HEK293 (cell line): Measurements from ENCODE around the gene SPNS1.

Source experiments
- BCL11B ChIP-seq: fragments of 450-650 bp; formaldehyde crosslinking; IDR thresholded peaks from 2 replicates; pipeline ENCODE4 v1.5.1; 2016; ENCODE audit warnings: low read depth, missing biosample characterization, missing genetic modification characterization
- ELK4 ChIP-seq: IDR thresholded peaks from 2 replicates; pipeline ENCODE4 v1.6.1; 2011; ENCODE audit warnings: mild to moderate bottlenecking, low read depth, low read length, borderline replicate concordance
- GLIS2 ChIP-seq: fragments of 450-650 bp; formaldehyde crosslinking; IDR thresholded peaks from 2 replicates; pipeline ENCODE4 v1.5.1; 2016; ENCODE audit warnings: missing biosample characterization, missing genetic modification characterization
- KLF10 ChIP-seq: fragments of 450-650 bp; IDR thresholded peaks from 2 replicates; pipeline ENCODE4 v1.5.1; 2018; ENCODE audit warnings: missing biosample characterization, mild to moderate bottlenecking, missing genetic modification characterization
- KLF7 ChIP-seq: fragments of 450-650 bp; formaldehyde crosslinking; IDR thresholded peaks from 2 replicates; pipeline ENCODE4 v1.5.1; 2016; ENCODE audit warnings: missing biosample characterization, missing genetic modification characterization, borderline replicate concordance
- MEIS1 ChIP-seq: sonication (generic); formaldehyde crosslinking; IDR thresholded peaks from 2 replicates; pipeline ENCODE4 v1.8.1; 2022; ENCODE audit warnings: missing genetic modification reagents, mild to moderate bottlenecking, borderline replicate concordance
- PBX3 ChIP-seq: sonication (generic); formaldehyde crosslinking; IDR thresholded peaks from 2 replicates; pipeline ENCODE4 v1.8.1; 2022; ENCODE audit warnings: mild to moderate bottlenecking, moderate library complexity, missing genetic modification reagents
- SP7 ChIP-seq: fragments of 450-650 bp; formaldehyde crosslinking; IDR thresholded peaks from 2 replicates; pipeline ENCODE4 v1.5.1; 2016; ENCODE audit warnings: missing biosample characterization, missing genetic modification characterization
- YY1 ChIP-seq: fragments of 450-650 bp; formaldehyde crosslinking; IDR thresholded peaks from 2 replicates; pipeline ENCODE4 v1.5.1; 2018; ENCODE audit warnings: missing biosample characterization, missing genetic modification characterization
- ZBTB48 ChIP-seq: fragments of 450-650 bp; formaldehyde crosslinking; IDR thresholded peaks from 2 replicates; pipeline ENCODE4 v1.5.1; 2016; ENCODE audit warnings: missing biosample characterization, missing genetic modification characterization
- ZBTB49 ChIP-seq: fragments of 450-650 bp; formaldehyde crosslinking; IDR thresholded peaks from 2 replicates; pipeline ENCODE4 v1.5.1; 2016; ENCODE audit warnings: missing biosample characterization, missing genetic modification characterization, low read depth
- ZFHX2 ChIP-seq: fragments of 450-650 bp; formaldehyde crosslinking; conservative IDR thresholded peaks from 2 replicates; pipeline ENCODE4 v1.5.1; 2016; ENCODE audit warnings: missing biosample characterization, missing genetic modification characterization
- ZNF112 ChIP-seq: fragments of 450-650 bp; formaldehyde crosslinking; IDR thresholded peaks from 2 replicates; pipeline ENCODE4 v1.5.0; 2017; ENCODE audit warnings: missing biosample characterization, missing genetic modification characterization
- ZNF132 ChIP-seq: fragments of 450-650 bp; formaldehyde crosslinking; IDR thresholded peaks from 2 replicates; pipeline ENCODE4 v1.5.1; 2017; ENCODE audit warnings: missing biosample characterization, missing genetic modification characterization, borderline replicate concordance
- ZNF138 ChIP-seq: fragments of 450-650 bp; formaldehyde crosslinking; IDR thresholded peaks from 2 replicates; pipeline ENCODE4 v1.5.1; 2016; ENCODE audit warnings: missing biosample characterization, missing genetic modification characterization, borderline replicate concordance
- ZNF140 ChIP-seq: fragments of 450-650 bp; formaldehyde crosslinking; IDR thresholded peaks from 2 replicates; pipeline ENCODE4 v1.5.1; 2016; ENCODE audit warnings: missing biosample characterization, missing genetic modification characterization
- ZNF175 ChIP-seq: fragments of 450-650 bp; formaldehyde crosslinking; IDR thresholded peaks from 2 replicates; pipeline ENCODE4 v1.5.1; 2016; ENCODE audit warnings: missing biosample characterization, missing genetic modification characterization
- ZNF211 ChIP-seq: fragments of 450-650 bp; formaldehyde crosslinking; IDR thresholded peaks from 2 replicates; pipeline ENCODE4 v1.5.1; 2016; ENCODE audit warnings: low read depth, missing biosample characterization, missing genetic modification characterization
- ZNF214 ChIP-seq: fragments of 450-650 bp; formaldehyde crosslinking; IDR thresholded peaks from 2 replicates; pipeline ENCODE4 v1.5.1; 2017; ENCODE audit warnings: missing biosample characterization, mild to moderate bottlenecking, missing genetic modification characterization, borderline replicate concordance
- ZNF335 ChIP-seq: fragments of 450-650 bp; formaldehyde crosslinking; conservative IDR thresholded peaks from 2 replicates; pipeline ENCODE4 v1.5.1; 2016; ENCODE audit warnings: missing biosample characterization, missing genetic modification characterization
- ZNF398 ChIP-seq: fragments of 450-650 bp; formaldehyde crosslinking; IDR thresholded peaks from 2 replicates; pipeline ENCODE4 v1.5.1; 2017; ENCODE audit warnings: missing biosample characterization, missing genetic modification characterization
- ZNF433 ChIP-seq: fragments of 450-650 bp; formaldehyde crosslinking; IDR thresholded peaks from 2 replicates; pipeline ENCODE4 v1.5.1; 2016; ENCODE audit warnings: missing biosample characterization, missing genetic modification characterization, low read depth
- ZNF555 ChIP-seq: fragments of 450-650 bp; formaldehyde crosslinking; conservative IDR thresholded peaks from 2 replicates; pipeline ENCODE4 v1.5.1; 2017; ENCODE audit warnings: missing biosample characterization, mild to moderate bottlenecking, missing genetic modification characterization, inconsistent platforms
- ZNF600 ChIP-seq: fragments of 450-650 bp; formaldehyde crosslinking; IDR thresholded peaks from 2 replicates; pipeline ENCODE4 v1.5.1; 2016; ENCODE audit warnings: missing biosample characterization, missing genetic modification characterization
- ZNF701 ChIP-seq: fragments of 450-650 bp; formaldehyde crosslinking; IDR thresholded peaks from 2 replicates; pipeline ENCODE4 v1.5.1; 2016; ENCODE audit warnings: missing biosample characterization, missing genetic modification characterization
- ZSCAN5A ChIP-seq: fragments of 450-650 bp; formaldehyde crosslinking; IDR thresholded peaks from 2 replicates; pipeline ENCODE4 v1.5.1; 2016; ENCODE audit warnings: missing biosample characterization, missing genetic modification characterization
- TF ChIP-seq, protein P1 (sequence below): fragments of 450-650 bp; formaldehyde crosslinking; IDR thresholded peaks from 2 replicates; pipeline ENCODE4; 2016; ENCODE audit warnings: missing biosample characterization, missing genetic modification characterization
- TF ChIP-seq, protein P2 (sequence below): fragments of 450-650 bp; formaldehyde crosslinking; IDR thresholded peaks from 2 replicates; pipeline ENCODE4 v1.5.1; 2016; ENCODE audit warnings: missing biosample characterization, missing genetic modification characterization

SPNS1 gene

GRCh38 chr16:28950648-28951409 is 23.7 kb upstream of the SPNS1 start, which contains the start of gene NFATC2IP (continued):
- TF ChIP-seq ZNF398 (tag by site-specific recombination) (peak; percentile 65), ZFHX2 (tag by site-specific recombination) (peak; percentile 94), ZBTB48 (tag by site-specific recombination) (no peak), ZNF211 (tag by site-specific recombination) (no peak), ZNF433 (tag by site-specific recombination) (no peak), YY1 (tag by site-specific recombination) (peak; percentile 81), ZSCAN5A (tag by site-specific recombination) (0 out of 2 replicates have a peak, but pooled peaks have one; percentile 41), ZNF112 (no peak), ZNF214 (tag by site-specific recombination) (no peak), ZNF175 (tag by site-specific recombination) (no peak), ZNF701 (tag by site-specific recombination) (no peak), BCL11B (tag by site-specific recombination) (no peak), ZNF140 (tag by site-specific recombination) (no peak), ZNF600 (tag by site-specific recombination) (peak; percentile 66), GLIS2 (peak; percentile 60), ZNF138 (tag by site-specific recombination) (no peak), MEIS1 (CRISPR knock-in tag) (no peak), KLF7 (0 out of 2 replicates have a peak, but pooled peaks have one; percentile 39), ELK4 (no peak), SP7 (tag by site-specific recombination) (peak; percentile 31; the same call in 1 of the 2 replicates), ZNF132 (tag by site-specific recombination) (no peak), PBX3 (CRISPR knock-in tag) (peak; percentile 100), ZNF335 (peak; percentile 75), ZBTB49 (tag by site-specific recombination) (no peak), KLF10 (tag by site-specific recombination) (peak; percentile 98), ZNF555 (tag by site-specific recombination) (no peak)
- TF ChIP-seq, protein P1, sequence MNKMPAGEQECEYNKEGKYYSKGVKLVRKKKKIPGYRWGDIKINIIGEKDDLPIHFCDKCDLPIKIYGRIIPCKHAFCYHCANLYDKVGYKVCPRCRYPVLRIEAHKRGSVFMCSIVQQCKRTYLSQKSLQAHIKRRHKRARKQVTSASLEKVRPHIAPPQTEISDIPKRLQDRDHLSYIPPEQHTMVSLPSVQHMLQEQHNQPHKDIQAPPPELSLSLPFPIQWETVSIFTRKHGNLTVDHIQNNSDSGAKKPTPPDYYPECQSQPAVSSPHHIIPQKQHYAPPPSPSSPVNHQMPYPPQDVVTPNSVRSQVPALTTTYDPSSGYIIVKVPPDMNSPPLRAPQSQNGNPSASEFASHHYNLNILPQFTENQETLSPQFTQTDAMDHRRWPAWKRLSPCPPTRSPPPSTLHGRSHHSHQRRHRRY: no peak
- TF ChIP-seq, protein P2, sequence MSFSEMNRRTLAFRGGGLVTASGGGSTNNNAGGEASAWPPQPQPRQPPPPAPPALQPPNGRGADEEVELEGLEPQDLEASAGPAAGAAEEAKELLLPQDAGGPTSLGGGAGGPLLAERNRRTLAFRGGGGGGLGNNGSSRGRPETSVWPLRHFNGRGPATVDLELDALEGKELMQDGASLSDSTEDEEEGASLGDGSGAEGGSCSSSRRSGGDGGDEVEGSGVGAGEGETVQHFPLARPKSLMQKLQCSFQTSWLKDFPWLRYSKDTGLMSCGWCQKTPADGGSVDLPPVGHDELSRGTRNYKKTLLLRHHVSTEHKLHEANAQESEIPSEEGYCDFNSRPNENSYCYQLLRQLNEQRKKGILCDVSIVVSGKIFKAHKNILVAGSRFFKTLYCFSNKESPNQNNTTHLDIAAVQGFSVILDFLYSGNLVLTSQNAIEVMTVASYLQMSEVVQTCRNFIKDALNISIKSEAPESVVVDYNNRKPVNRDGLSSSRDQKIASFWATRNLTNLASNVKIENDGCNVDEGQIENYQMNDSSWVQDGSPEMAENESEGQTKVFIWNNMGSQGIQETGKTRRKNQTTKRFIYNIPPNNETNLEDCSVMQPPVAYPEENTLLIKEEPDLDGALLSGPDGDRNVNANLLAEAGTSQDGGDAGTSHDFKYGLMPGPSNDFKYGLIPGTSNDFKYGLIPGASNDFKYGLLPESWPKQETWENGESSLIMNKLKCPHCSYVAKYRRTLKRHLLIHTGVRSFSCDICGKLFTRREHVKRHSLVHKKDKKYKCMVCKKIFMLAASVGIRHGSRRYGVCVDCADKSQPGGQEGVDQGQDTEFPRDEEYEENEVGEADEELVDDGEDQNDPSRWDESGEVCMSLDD (tag by site-specific recombination): no peak
